HG03342 (cell line): ENCODE results near the gene AZI2.

ENCODE experiments used
- ATAC-seq: cut with Tn5 transposase; IDR thresholded peaks from one replicate; pipeline ENCODE4 v1.9.1; 2021; ENCODE audit warnings: mild to moderate bottlenecking, moderate library complexity; ENCODE audit not compliant: unreplicated experiment

The AZI2 gene

GRCh38 chr3:28348629-28349468, at the start of gene AZI2, which contains the start of gene ZCWPW2:
Gene AZI2 (minus strand): TSS chr3:28348824. CDS start chr3:28340617, 8,207 bp downstream.
Gene ZCWPW2 (plus strand): TSS chr3:28348721. CDS start chr3:28413069, 64,348 bp downstream.
- ATAC-seq: peak; percentile 85

DNA sequence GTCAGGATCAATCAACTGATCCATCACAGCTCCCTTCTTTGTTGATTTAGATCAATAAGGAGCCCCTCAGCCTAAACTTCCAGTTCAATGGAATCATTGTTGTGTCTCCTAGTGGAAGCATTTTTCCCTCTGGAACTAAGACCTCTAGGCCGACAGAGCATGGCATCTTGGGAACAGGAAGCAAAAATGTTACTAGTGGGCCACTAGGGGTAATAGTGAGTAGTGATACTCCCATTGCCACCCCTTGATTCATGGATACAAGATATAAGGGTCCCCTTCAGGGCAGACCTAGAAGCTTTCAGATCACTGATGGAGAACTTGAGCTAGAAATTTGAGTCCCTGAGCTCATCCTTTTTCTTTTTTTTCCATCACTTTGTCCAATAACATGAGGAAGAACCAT, 40.4 kb upstream of the AZI2 start:
- no peak for ATAC-seq

GRCh38 chr3:28386049-28386448, 37.4 kb upstream of the AZI2 start:
- no peak for ATAC-seq

- ATAC-seq: no peak
Observed at GRCh38 chr3:28376424-28376823, 27.8 kb upstream of the AZI2 start.

GRCh38 chr3:28349469-28350000, 911 bp upstream of the AZI2 start:
- ATAC-seq: no peak

- no peak for ATAC-seq
Observed at GRCh38 chr3:28348265-28348628, 377 bp downstream of the AZI2 start.

DNA sequence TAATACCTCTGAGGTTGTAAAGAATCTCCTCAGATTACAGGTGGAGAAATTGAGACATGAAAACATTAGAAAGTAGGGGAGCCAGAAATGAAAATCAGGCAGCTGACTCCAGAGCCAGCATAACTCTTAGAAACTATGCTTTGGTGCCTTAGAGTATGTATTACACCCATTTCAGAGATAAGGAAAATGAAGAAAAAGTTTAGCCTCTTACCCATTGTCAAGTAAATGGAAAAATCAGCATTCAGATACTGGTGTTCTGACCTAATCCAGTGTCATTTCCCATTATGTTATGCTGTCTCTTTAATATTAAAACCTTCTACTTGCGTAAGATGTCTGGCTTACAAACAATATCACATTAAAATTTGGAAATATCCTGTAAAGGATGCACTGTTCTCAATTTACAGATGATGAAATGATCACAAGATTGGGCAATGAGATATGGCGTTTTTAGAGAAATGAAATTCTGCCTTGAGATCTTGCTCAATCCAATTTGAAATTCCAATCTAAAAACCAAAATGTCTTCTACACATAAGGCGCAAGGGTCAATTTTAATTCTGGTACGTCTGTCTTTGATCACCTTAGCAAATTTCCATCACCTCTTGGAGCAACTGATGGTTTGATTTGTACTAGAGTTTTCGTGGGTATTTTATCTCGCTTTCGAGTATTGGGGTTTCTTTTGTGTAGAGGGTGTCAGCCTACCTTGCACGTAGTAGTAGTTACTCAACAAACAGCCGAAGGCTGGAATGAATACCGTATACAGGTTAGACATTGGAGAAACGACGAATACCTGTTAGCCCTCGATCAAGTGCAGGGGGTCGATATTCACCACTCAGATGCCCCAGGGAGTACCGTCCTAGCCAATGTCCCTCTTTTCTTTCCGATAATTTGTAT, 1.0 kb downstream of the AZI2 start:
- no peak for ATAC-seq

GRCh38 chr3:28345690-28346089, 2.9 kb downstream of the AZI2 start:
- no peak for ATAC-seq

GRCh38 chr3:28343144-28343543, 5.5 kb downstream of the AZI2 start:
- no peak for ATAC-seq

DNA sequence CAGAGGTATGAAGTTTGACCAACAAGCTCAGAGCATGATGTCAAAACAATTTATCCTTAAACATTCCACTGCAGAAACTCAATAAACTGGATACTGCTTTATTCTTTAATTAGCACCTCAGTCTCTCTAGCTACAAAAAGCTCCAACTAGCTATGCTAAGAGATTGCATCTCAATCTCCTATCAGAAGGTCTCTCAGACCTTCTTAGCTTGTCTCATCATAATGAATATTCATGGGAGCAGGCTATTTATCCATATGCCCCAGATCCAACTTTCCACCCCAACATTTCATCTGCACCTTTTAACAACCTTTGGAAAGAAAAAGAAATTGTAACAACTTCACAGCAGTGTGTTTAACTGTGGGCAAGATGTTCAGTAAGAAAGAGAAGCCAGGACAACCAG, 11.4 kb downstream of the AZI2 start:
- ATAC-seq: no peak

GRCh38 chr3:28335246-28335645, 13.4 kb downstream of the AZI2 start:
- ATAC-seq: no peak

DNA sequence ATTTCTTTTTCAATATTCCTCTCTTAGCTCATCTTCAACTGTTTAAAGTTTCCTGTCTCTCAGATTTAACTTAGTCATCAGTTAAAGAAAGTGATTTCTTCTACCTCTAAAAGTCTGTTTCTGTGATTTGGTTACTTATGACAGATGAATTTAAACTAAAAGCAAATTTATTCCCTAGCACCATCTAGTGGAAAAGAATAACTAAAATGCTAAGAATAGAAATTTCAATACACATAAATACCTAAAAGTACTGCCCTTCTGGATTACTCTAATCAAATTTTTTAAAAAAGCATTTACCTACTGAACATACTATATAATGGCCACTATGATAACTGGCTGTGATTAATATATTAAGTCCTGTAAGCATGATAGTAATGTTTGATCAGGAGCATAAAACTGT, 14.1 kb downstream of the AZI2 start:
- ATAC-seq: no peak

GRCh38 chr3:28328188-28329151, 20.2 kb downstream of the AZI2 start:
- peak; percentile 38 for ATAC-seq

DNA sequence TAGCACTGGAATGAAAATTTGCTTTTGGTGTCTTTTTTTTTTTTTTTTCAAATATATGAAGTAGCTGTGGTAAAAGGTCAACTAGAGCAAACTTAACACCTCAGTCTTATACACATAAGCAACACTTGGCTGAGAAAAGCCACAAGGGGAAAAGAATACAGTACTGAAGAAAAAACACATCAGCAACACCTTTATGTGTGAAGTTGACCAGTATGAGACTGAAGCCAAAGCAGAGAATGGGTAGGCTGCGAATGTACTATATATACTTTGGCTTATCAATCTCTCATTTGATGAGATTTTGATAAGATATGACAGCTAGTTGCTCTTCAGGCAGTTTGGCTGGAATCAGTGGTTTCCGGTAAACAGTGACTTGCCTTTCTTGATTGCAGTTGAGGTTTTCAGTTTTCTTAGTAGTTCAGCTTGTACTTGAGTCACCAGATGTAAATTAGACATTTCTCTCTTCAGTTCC, 22.1 kb downstream of the AZI2 start:
- ATAC-seq: peak; percentile 71

DNA sequence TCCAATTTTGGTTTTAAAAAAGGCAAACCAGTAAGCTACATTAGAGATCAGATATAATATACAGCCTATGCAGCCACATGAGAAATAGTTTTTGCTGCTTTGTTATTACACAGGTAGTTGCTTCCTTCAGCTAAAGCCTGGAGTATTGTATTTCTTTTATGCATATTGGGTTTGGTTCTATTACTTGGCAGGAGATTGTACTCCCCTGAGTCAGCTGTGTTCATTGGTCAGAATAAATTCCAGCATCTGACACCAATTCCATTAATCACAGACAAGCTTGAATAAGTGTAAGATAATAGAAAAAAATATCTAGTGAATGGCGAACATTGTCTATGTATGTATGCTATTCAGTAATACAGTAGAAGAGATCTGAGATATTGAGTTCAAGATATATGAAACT, 26.2 kb downstream of the AZI2 start:
- no peak for ATAC-seq

- ATAC-seq: no peak
Observed at GRCh38 chr3:28320981-28321380, 27.6 kb downstream of the AZI2 start.

GRCh38 chr3:28317438-28318022, 31.1 kb downstream of the AZI2 start:
- ATAC-seq: peak; percentile 95

DNA sequence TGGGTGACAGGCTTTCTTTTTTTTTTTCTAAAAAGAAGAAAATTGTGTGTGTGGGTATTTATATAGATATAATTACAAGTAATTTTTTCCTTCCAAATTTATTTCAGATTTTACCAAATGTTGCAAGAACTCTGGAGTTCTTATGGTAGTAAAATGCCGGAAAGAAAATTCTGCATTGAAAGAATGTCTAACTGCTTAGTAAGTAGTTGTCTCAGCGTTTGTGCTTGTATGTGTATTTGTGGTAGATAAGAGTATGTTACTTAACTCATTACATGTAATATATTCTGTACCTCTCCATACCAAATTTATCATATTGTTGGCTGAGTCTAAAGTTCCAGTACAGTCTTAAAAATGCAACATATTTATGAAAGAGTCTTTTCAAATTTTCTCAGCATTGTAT, 32.4 kb downstream of the AZI2 start:
- no peak for ATAC-seq

GRCh38 chr3:28315711-28316110, 32.9 kb downstream of the AZI2 start:
- ATAC-seq: no peak

- ATAC-seq: no peak
Observed at GRCh38 chr3:28308196-28308595, 40.4 kb downstream of the AZI2 start.
